HG02973 (cell line): ENCODE results near the gene UBXN11.

Source experiments
- ATAC-seq: cut with Tn5 transposase; IDR thresholded peaks from one replicate; pipeline ENCODE4 v1.9.1; 2021; ENCODE audit warnings: moderate library complexity; ENCODE audit not compliant: unreplicated experiment

The UBXN11 gene

DNA sequence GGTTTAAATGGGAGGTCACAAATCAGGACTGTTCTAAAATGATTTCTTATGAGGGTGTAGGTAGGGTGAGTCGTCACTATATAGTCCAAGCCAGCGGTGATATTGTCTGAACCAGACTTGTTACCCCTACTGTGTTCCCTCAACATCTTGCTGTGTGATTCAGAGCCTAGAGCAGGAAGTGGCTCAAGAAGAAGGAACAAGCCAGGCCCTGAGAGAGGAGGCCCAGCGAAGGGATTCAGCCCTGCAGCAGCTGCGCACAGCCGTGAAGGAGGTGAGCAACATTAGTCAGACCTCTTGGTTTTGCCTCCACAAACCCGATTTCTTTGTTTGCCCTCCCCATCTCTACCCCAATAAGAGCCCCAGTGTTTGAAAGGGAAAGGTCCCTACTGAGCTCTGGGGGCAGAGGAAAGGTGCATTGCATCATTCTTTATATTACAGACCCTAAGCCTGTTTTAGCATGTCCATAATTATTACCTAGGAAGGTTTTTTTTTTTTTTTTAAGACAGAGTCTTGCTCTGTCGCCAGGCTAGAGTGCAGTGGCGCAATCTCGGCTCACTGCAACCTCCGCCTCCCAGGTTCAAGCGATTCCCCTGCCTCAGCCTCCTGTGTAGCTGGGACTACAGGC is 31.5 kb downstream of the UBXN11 start:
- ATAC-seq, result no peak

DNA sequence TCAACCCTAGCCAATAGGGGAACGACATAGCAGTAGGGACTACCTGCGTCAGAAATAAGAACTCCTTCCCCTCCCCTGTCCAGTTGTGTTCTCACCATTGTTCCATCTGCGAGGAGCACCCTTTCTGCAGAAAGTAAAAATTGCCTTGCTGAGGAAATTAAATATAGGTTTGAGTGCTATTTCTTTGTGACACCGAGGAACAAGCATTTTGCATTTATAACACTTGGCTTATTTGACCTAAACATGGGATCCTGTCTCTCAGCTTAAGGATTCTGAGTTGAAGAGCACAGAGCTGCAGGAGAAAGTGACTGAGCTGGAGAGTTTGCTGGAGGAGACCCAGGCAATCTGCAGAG is 37.3 kb downstream of the UBXN11 start:
- ATAC-seq, result no peak

DNA sequence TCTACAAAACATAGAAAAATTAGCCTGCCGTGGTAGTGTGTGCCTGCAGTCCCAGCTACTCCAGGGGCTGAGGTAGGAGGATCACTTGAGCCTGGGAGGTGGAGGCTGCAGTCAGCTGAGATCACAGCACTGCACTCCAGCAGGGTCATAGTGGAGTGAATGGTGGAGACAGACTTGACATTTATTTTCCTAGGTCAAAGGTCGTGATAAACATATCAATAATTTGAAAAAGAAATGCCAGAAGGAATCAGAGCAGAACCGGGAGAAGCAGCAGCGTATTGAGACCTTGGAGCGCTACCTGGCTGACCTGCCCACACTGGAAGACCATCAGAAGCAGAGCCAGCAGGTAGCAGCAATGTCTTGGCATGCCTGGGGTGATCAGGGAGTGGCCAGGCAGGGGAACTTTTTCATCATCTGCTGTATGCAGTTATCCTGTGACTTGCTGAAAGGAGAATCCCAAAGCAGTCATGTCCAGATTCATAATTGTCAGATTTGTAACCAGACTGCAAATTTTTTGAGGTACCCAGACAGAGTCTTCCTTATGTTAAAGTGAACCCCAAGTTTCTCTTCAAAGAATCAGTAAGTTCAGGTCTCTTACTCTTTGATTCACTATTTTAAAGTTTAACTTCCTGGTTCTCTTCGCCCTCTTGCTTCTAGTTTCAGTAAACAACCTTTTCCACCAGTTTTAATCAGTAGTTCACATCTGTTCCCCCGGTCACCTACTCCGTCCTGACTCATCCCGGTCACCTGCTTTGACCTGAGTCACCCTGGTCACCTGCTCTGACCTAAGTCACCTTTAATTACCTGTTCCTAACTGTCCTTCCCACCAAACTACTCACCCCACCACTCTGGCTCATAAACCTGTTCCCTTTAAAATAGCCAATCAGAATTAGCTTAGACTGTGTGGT is 37.9 kb downstream of the UBXN11 start:
- ATAC-seq, result no peak

DNA sequence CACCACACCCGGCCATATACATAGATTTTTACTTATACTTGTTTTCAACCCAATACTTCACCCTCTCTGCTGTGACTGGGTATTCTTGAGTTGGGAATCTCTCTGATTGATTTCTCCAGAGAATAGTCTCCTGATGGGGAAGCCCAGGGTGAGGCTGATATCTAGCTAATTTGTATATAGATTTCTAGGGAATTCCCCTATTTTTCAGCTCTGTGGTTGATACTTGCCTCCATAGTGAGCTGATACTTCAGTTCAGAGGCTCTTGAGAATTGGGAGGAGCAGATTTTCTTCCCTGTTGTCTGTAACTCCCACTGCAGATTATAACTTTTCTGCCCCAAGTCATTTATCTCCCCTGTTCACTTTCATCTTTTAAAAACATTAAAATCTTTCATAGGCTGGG is 41.0 kb downstream of the UBXN11 start:
- no peak for ATAC-seq

DNA sequence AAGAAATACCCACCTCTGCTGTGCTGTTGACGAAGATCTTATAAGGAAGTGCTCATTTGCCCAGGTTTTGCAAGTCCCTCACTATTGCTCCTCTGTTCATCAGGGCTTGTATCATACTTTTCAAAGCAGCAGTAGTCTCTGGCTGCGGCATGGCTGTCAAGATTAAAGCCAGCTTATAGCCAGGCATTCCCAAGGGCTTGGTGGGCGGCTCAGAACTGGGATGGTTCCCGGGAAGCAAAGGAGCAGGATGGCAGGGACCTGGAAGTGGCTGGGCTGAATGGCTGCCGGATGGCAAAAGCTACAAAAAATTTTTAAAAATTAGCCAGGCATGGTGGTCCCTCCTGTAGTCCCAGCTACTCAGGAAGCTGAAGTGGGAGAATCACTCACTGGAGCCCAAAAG is 43.2 kb downstream of the UBXN11 start:
- no peak for ATAC-seq

DNA sequence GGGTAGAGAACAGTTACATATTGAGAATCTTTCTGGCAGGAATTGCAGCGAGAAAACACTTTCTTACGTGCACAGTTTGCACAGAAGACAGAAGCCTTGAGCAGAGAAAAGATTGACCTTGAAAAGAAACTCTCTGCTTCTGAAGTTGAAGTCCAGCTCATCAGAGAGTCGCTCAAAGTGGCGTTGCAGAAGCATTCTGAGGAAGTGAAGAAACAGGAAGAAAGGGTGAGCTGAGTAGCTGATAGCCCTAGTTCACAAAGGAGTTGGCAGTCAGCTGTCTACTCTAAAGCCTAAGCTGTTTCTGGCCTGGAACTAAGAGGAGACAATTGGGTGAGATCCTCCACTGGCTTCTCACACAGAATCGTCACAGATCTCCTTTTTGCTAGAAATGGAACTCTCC is 46.9 kb downstream of the UBXN11 start:
- ATAC-seq, result no peak

DNA sequence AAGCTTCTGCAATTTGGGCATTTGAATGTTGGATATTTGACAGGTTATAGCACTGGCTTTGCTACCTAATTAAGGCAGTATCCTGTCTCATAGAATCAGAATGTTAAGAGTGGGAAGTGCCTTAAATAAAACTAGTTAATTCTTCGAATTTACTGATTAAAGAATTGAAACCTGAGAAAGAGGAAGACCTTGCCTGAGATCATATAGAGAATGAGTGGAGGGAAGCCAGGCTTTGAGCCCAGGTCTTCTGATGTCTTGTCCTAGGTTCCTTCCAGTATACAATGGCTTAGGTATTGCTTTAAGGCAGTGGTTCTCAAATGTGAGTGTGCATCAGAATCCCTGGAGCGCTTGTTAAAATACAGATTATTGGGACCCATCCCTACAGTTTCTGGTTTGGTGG is 47.4 kb downstream of the UBXN11 start:
- no peak for ATAC-seq

DNA sequence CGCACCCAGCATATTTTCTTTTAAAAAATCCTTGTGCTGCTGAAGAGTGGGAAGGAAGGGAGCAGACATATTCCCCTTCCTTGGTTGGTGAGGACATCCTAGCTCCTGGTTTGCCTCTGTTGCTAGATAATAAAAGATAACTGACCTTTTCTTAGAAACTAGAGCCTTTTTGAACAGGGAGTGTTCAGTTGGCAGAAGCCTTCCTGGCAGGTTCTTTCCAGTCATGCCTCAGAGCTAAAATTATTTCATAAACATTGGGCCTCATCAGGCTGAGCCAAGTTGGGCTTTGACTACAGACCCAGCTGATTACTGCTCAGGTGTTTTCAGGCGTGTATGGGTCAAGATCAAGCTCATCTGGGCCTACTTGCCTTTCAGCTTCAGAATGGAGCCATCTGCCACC is 49.2 kb downstream of the UBXN11 start:
- no peak for ATAC-seq

DNA sequence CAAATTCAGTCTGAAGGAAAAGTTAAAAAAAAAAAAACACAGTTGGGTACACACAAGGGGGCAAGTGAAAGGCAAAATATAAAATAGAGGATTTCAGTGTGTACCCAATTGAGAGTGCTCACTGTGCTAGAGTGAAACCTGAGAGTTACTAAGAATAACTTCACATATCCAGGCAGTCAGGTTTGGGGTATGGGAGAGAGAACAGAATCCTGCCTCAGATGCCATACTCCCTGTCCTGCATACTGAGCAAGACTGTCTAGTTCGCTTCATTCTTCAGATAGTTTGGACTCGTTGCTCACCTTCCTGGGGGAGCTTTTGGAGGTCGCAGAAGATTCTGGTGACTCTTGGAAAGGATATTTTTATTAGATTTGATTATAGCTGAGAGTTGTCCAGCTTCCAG is 52.0 kb downstream of the UBXN11 start:
- ATAC-seq, result no peak

DNA sequence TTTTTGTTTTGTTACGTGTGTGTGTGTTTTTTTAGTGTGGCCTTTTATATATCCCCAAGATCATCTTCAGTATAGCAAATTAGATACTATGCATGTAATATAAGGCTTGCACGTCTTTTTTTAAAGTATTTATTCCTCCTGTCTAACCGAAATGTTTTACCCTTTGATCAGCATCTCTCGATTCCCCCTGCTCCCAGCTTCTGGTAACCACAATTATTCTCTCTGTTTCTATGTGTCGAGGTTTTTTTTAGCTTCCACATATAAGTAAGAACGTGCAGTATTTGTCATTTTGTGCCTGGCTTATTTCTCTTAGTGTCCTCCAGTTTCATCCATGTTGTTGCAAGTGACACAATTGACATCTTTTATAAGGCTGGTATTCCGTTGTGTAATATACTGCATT is 53.7 kb downstream of the UBXN11 start:
- ATAC-seq, result no peak

DNA sequence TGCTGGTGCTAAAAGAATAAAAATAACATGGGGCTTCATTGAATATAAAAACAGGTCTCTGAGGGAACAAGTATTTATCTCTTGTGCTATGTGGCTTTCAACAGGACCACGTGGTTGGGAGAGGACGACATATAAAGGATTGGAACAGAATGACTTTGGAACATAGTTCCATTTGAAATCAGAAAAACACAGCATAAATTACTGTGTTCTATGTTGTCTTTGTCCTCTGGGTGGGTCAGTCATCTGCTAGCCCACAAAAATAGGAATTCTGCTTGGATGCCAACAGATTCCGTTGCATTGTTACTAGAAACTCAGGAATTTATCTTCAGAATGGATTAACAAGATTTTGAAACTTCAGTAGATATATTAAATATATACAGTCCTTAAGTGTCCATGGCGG is 66.5 kb downstream of the UBXN11 start:
- ATAC-seq, result no peak

DNA sequence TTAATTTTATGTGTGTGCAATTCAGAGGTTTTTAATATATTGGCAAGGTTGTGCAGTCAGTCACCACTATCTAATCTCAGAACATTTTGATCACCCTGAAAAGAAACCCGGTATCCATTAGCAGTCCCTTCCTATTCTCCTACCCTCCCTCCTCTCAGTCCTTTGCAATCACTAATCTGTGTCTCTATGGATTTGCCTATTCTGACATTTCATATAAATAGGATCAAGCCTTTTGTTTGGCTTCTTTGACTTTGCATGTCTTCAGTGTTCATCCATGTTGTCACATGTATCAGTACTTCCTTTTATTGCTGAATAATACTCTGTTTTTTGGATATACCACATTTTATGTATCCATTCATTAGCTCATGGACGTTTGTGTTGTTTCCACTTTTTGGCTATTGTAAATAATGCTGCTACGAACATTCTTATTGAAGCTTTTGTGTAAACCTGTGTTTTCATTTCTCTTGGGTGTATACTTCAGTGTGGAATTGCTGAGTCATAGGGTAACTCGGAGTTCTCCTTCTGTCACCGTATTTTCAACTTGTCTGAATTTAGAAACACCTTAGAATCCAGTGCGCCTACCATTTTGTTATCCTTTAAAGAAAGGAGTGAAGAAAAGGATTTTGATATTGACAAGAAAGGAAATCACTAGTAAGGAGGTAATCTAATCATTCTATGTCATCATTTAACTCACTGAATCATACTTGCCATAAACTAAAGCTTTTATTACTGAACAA is 69.0 kb downstream of the UBXN11 start:
- no peak for ATAC-seq

DNA sequence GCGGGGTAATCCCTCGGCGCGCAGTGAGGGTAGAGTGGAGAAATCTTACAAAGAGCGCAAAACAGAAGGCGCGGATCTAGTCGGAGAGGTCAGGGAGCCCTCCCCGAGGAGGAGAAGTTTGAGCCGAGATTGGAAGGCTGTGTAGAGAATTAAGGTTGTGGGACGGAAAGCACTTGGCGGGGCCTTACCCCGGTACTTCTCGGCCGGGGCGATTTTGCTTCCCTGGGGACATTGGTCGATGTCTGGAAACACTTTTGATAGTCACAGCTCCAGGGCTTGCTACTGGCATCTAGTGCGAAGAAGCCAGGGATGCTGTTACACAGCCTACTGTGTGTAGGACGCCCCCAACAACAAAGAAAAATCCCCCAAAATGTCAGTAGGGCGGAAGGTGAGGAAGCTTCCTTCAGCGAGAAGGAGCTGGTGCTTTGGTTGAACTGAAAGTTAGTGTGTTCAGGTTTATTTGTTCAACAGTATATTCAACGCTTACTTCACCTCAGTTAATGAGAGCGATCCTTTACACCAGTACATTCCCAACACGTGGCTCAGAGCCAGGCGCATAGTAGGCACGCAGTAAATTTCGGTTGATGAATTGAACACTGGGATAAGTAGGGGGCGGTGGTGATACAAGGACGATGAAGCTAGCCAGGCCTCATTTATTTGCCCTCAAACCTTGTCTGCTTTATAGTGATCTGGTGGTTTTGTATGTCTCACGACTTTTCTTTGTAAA is 71.6 kb downstream of the UBXN11 start:
- ATAC-seq, result peak; percentile 10

DNA sequence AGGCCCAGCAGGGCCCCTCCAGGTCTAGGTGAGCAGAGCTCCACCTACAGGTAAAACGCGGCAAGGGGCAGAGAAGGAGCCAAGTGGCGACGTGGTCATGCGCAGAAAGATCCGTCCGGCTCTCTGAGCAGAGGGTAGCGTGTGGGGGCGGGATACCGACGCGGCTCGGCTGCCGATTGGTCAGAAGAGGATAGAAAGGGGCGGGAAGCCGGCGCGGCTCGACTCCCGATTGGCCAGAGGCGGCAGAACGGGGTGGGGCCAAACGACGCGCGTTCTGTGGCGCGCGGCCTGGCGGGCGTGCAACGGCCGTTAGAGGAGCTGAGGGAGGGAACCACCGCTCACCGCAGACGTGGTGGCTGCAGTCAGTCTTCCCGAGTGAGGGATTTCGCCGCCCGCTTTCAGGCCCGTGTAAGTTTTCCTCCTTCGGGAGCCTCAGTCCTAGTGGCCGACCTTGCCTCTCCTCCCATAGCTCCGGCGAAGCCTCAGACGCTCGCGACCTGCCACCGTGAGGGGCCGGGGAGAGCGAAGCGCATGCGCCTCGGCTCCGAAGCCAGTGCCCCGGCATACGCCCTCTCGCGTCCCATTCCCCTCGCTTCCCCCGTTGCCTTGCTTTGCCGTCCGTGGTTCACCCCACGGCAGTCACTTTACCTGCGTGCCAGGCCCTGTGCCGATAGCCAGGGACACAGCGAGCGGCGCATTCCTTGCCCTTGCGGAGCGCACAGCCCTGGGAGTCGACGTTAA is 72.4 kb downstream of the UBXN11 start, which contains the start of gene CEP85:
CEP85 (plus strand) TSS at position 298 of the 741 bp plus-strand sequence. CDS start 5,584 bp downstream, outside the sequence.
- peak; percentile 88 for ATAC-seq
